WTC11 (cell line): ENCODE measurements around the gene KRTAP5-3.

Experiments used
- ARID4B ChIP-seq: sonication (generic); formaldehyde crosslinking; IDR thresholded peaks from 2 replicates; pipeline ENCODE4 v1.8.0; 2023; ENCODE audit warnings: missing genetic modification reagents, mild to moderate bottlenecking, borderline replicate concordance
- CTCF ChIP-seq: fragments of 200-600 bp; IDR thresholded peaks from 2 replicates; pipeline ENCODE4 v1.8.0; 2022; ENCODE audit warnings: antibody characterized with exemption
- E2F1 ChIP-seq: sonication (generic); formaldehyde crosslinking; IDR thresholded peaks from 2 replicates; pipeline ENCODE4 v1.8.0; 2022; ENCODE audit warnings: mild to moderate bottlenecking, missing genetic modification reagents
- SP1 ChIP-seq: sonication (generic); formaldehyde crosslinking; conservative IDR thresholded peaks from 2 replicates; pipeline ENCODE4 v1.8.1; 2022; ENCODE audit warnings: missing genetic modification reagents
- TEAD4 ChIP-seq: sonication (generic); formaldehyde crosslinking; IDR thresholded peaks from 2 replicates; pipeline ENCODE4 v1.8.0; 2022; ENCODE audit warnings: mild to moderate bottlenecking, missing genetic modification reagents
- USF1 ChIP-seq: sonication (generic); formaldehyde crosslinking; IDR thresholded peaks from 2 replicates; pipeline ENCODE4 v1.8.0; 2022; ENCODE audit warnings: mild to moderate bottlenecking, missing genetic modification reagents
- ZSCAN18 ChIP-seq: fragments of 250-450 bp; sonication (Bioruptor Pico); IDR thresholded peaks from 2 replicates; pipeline ENCODE4 v2.1.2; 2022; ENCODE audit warnings: mild to moderate bottlenecking, moderate library complexity

GRCh38 chr11:1651411-1651980 lies 43.2 kb upstream of the KRTAP5-3 start:
- no peak for TF ChIP-seq ZSCAN18 (CRISPR knock-in tag)
- TF ChIP-seq USF1 (CRISPR knock-in tag): no peak
- TF ChIP-seq CTCF: no peak
- TF ChIP-seq TEAD4: no peak
- no peak for TF ChIP-seq SP1 (CRISPR knock-in tag)
- no peak for TF ChIP-seq ARID4B
- no peak for TF ChIP-seq E2F1
